ENCODE data around the gene CREBBP. TPM values are rescaled to one million over a fixed set of nuclear protein-coding genes. Genes with fewer than 3 reads are reported as not detected.
A peak's percentile ranks its signal among the peaks of the same experiment; 100 is the strongest.

The CREBBP gene
- total and polyA plus RNA-seq, 9 of the 15 experiments (the other 6 are each of a cell fraction or from before 2014, with no cell fraction given) = 0.70 to 24.8 (median 5.6) TPM

DNA sequence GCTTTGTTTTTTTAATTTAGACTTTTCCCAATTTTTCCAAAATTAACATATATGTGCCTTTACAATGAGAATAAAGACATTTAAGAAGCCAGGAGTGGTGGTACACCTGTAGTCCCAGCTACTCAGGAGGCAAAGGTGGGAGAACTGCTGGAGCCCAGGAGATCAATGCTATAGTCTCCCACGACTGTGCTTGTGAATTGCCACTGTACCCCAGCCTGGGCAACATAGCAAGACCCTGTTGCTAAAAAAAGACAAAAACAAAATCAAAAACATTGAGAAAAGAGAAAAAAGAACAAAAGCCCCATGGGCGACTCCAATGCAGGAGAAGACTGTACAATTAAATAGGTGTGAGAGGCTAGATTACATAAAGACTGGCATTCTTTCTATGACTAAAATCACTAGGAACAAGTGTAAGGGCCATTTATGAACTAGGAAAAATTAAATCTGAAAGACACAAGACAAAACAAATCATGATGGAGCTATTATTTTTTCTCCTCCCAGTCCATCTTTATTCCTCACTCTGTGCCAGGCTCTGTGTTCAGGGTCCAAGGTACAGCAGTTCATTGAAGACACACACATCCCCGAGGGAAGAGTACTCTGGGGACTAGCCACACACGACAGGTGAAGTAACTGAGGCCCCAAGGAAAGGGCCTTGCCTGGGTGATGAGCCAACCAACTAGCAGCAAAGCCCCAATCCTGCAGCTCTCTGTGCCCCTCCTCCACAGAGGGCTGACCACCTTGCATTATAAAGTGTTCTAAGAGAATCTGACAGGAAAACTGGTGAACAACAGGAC lies 79.8 kb downstream of the CREBBP start:
- 82% methylated on average over 4 of the region's 4 CpGs for WGBS (ENCODE audit: insufficient coverage, low coverage, missing lambda C conversion rate)
- H3K36me3 ChIP-seq (ENCODE audit: control insufficient read depth, insufficient read depth, low read length) = peaks cover 2% of the 10 kb centered on the region; the same call in 1 of the 3 replicates
- intact Hi-C loops (cut with micrococcal nuclease) = no loop called here
- ChIA-PET CTCF (ENCODE audit: low intra/inter-chr PET ratio) (no interaction called here), POLR2A (interaction anchor here (1.2 kb wide), 1 partner anchor 17 kb away, joined by 3 read pairs; no protein-coding TSS in a partner anchor)
- FAIRE-seq = no peak
- H4K20me1 ChIP-seq (replicated peaks; ENCODE audit: control insufficient read depth, insufficient read depth, low read length) = peaks cover 4% of the 10 kb centered on the region; the same call in 1 of the 2 replicates
- H3K79me2 ChIP-seq (ENCODE audit: control insufficient read depth, insufficient read depth, low read length) = peaks cover 60% of the 10 kb centered on the region
- no peak for DNase-seq (ENCODE audit: extremely low read depth in 1 of 4, low spot score in 3 of 4)
- BruUV-seq (replicated peaks) = no TSS peak
- H3K9ac ChIP-seq (ENCODE audit: insufficient read depth in 1 of 2, low read depth in 2 of 2, low read length in 2 of 2) = no peak overlapping the region
- no peak overlapping the region for H3K4me3 ChIP-seq
- no peaks in the 10 kb centered on the region for H3K9me3 ChIP-seq (replicated peaks; ENCODE audit: control insufficient read depth, insufficient read depth, low read depth, low read length)
- no peaks in the 10 kb centered on the region for H3K9me1 ChIP-seq (ENCODE audit: control insufficient read depth, insufficient read depth, low read length)
- no peak overlapping the region for H3K27ac ChIP-seq (ENCODE audit: extremely low read depth, low read depth, low read length)
- H3K27me3 ChIP-seq (ENCODE audit: control insufficient read depth in 2 of 2, insufficient read depth in 2 of 2, low read length in 2 of 2) = no peaks in the 10 kb centered on the region
- TF ChIP-seq MCM3 (IDR thresholded peaks at IDR 0.05) (no peak), ZNF121 (CRISPR knock-in tag; conservative IDR thresholded peaks at IDR 0.05) (peak; percentile 40; the same call in 1 of the 2 replicates), ZNF77 (CRISPR knock-in tag; IDR thresholded peaks at IDR 0.05) (no peak), RBM25 (IDR thresholded peaks at IDR 0.05; ENCODE audit: low read depth, low read length, severe bottlenecking) (peak; percentile 3), ZNF143 (CRISPR knock-in tag; IDR thresholded peaks at IDR 0.05) (no peak), RHOXF2B (CRISPR knock-in tag; conservative IDR thresholded peaks at IDR 0.05) (no peak)
- in situ Hi-C loops (cut with MboI) = no loop called here
- peaks cover 5 to 30% of the 10 kb centered on the region in 2 experiments; a peak in 4 of 5 replicates for H3K4me1 ChIP-seq (replicated peaks in 1 of 2; ENCODE audit: control insufficient read depth in 2 of 2, insufficient read depth in 2 of 2, low read length in 2 of 2)
- no peak overlapping the region for H2AFZ ChIP-seq (ENCODE audit: low read depth, low read length)
- no peak overlapping the region for H3K4me2 ChIP-seq (ENCODE audit: insufficient read depth, low read length)
- ATAC-seq = no peak

Measured in K562 (cell line).